GM13976 (cell line): ENCODE data around the gene DNAJB14.

Experiments used
- DNase-seq: peaks from one replicate; pipeline ENCODE4 v3.0.0; 2012; ENCODE audit warnings: low spot score
- in situ Hi-C: fragments of 300-500 bp; cut with MboI; formaldehyde crosslinking; loops from one replicate; pipeline ENCODE4 v1.12.0; 2022; ENCODE audit warnings: low sequenced_read_pairs, mixed read lengths, inconsistent platforms; ENCODE audit not compliant: unreplicated experiment
- TF ChIP-seq, protein P1 (sequence below): IDR thresholded peaks from 2 replicates; pipeline ENCODE4 v1.5.1; 2012; ENCODE audit warnings: borderline replicate concordance, mild to moderate bottlenecking; ENCODE audit not compliant: insufficient read depth; ENCODE audit errors: extremely low read depth, missing control alignments, control extremely low read depth

DNAJB14 gene

GRCh38 chr4:99856166-99856565, 90.3 kb downstream of the DNAJB14 start:
- TF ChIP-seq, protein P1, sequence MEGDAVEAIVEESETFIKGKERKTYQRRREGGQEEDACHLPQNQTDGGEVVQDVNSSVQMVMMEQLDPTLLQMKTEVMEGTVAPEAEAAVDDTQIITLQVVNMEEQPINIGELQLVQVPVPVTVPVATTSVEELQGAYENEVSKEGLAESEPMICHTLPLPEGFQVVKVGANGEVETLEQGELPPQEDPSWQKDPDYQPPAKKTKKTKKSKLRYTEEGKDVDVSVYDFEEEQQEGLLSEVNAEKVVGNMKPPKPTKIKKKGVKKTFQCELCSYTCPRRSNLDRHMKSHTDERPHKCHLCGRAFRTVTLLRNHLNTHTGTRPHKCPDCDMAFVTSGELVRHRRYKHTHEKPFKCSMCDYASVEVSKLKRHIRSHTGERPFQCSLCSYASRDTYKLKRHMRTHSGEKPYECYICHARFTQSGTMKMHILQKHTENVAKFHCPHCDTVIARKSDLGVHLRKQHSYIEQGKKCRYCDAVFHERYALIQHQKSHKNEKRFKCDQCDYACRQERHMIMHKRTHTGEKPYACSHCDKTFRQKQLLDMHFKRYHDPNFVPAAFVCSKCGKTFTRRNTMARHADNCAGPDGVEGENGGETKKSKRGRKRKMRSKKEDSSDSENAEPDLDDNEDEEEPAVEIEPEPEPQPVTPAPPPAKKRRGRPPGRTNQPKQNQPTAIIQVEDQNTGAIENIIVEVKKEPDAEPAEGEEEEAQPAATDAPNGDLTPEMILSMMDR: no peak
- DNase-seq: no peak
- in situ Hi-C loops: no loop called here

DNA sequence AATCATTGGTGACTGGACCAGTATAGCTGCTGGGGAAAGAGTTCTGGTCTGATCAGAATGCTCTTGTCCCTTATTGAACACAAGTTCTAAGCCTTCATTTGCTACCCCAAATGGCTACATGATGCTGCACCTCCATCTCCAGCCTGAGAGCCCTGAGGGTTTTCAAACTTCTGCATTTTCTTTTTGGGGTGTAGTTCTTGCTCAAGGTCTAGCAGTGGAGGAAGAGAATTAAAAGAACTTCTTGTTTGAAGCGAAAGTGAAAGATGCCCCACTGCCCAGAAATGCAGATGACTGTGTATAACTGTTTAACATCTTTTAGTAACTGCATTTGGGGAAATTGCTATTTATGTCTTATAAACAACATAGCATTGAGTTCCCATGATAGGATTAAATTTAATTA, 90.7 kb downstream of the DNAJB14 start:
- TF ChIP-seq, protein P1: no peak
- DNase-seq: peak; percentile 32

DNA sequence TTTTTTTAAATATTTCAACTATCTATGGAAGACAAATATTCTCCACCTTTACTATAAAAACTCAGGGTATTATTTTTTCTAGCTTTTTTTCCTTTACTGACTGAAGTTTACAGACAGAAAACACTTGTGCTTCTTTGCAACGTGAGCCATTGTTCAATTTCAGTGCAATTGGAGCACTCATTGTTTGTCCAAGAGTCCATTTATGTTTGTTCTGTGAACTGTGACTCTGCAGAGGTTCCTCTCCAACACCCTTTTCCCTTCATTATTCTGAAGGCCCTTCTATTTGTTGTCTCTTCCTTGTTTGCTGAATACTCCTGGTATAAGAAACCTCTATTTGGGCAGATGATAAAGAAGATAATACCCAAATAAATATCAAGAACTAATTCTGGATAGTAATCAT, 92.4 kb downstream of the DNAJB14 start:
- TF ChIP-seq, protein P1: no peak
- in situ Hi-C loops: no loop called here
- DNase-seq: no peak

More for the DNA sequence above, 90.7 kb downstream of the DNAJB14 start:
- in situ Hi-C loops: no loop called here

DNA sequence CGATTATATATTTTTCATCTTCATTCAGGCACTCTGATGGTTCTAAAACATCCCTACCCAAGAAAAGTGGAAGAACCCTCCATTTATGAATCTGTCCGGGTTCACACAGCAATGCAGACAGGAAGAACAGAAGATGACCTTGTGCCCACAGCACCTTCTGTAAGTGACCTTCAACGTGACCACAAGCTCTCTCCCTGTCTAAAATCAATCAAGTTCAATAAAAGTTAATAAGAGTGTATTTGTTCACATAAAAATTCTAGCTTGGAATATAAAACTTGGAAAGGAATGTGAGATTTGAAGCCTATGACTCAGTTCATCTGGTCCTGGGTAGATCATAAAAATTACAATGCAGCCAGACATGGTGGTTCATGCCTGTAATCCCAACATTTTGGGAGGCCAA, 93.2 kb downstream of the DNAJB14 start:
- TF ChIP-seq, protein P1: no peak
- DNase-seq: no peak
- in situ Hi-C loops: no loop called here

GRCh38 chr4:99852199-99852749, 94.1 kb downstream of the DNAJB14 start:
- in situ Hi-C loops: no loop called here
- TF ChIP-seq, protein P1: no peak
- DNase-seq: no peak

DNA sequence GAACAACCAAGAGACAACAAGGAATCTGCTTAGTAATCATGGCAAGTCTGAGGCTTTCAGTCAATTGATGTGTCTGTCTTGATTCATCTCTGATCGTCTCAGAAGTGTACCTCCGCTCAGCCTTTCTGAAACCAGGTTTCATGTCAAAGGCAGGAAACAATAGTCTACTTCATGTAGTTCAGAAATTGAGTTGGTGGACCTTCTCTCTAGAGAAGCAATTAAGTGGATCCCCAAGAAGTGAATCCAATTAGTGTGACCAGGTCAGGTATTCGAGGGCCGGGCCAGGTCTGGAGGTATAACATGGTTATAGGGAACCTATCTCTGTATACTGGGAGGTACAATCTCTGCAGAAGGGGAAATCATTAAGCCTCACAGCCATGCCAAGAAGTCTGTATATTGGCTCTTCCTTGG, 97.8 kb downstream of the DNAJB14 start:
- DNase-seq: peak; percentile 44
- in situ Hi-C loops: no loop called here

More for the DNA sequence above, 97.8 kb downstream of the DNAJB14 start:
- TF ChIP-seq, protein P1: no peak
